Measurements from ENCODE around the gene KSR1.
"Not testable (repeated sequence)": the region's sequence is repeated elsewhere in the genome, so short reads cannot be mapped to it uniquely, and the experiment has no call there.

KSR1 gene

DNA sequence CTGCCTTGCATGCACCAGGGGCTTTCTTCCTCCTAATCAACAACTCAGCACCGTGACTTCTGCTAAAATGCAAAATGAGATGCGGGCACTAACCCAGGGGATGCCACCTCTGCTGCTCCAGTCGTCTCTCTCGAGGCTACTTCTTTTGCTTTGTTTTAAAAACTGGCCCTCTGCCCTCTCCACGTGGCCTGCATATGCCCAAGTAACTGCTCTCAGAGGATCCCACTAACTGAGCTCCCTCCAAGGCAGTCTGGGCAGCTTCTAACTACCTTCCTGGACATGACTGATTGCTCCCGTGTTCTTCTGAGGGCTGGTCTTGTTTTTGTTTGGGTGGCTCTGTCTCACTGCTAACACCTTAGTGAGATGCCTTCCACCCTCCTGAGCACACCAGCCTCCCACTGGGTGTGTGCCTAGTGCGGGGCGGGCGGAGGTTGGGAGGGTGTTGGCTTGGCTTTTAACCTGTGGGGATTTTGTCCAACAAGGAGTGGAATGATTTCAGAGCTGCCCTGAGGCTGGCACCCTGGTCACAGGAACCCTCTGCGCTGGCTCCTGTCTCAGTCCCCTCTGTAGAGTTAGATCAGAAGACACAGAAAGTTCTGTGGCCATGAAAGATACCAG, 165.8 kb downstream of the KSR1 start:
- DNase-seq, result no peak

DNA sequence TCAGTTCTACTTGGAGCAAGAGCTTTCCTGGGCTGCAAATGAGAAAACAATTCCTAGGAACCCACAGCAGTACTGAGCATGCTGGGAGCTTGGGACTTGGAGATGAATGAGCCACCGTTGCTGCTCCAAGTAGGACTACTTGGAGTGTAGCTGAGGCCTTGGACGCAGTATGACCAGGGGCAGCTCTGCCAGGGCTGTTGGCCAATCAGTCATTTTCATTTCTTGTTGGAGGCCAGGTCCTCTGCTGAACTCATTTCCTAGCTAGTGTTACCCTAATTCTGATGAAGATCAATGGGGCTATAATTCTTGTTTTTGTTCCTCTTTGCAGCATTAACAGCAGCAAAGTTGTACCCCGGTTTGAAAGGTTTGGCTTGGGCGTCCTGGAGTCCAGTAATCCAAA, 166.7 kb downstream of the KSR1 start:
- no peak for DNase-seq

DNA sequence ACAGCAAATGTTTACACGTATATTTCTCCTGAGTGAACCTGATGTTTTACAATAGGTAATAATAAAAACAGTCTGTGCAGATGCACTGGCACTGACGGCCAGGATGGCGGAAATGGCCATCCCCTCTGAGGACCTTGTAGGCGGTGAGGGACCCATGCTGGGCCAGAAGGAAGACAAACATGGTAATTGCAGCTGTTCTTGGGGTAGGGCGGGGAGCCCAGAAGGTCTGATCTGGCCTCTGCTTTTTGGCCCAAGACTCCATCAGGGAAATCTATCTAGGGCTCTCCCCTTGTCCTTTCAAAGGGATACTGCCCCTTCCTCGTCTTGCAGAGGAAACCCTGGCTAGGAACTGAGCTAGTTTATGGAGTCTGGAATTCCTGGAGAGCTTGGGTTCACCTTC, 167.4 kb downstream of the KSR1 start:
- no peak for DNase-seq

DNA sequence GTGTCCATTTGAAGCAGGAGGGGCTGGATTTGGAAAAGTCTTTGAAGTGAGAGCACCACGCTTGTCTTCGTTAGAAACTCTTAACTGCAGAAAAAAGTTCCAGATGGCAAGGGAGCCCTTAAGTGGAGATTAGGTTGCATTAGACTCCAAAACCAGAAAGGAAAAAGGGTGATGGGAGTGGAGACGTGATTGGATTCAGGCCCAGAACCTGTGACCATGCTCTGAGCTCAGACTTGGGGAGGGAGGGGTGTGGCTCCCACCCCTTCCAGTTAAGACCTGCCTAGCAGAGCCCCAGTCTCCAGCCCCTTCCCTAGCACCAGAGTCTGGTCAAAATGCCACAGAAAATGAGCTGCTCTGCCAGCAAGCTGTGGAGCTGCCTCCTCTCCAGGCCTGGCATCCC, 168.3 kb downstream of the KSR1 start:
- DNase-seq, result no peak

DNA sequence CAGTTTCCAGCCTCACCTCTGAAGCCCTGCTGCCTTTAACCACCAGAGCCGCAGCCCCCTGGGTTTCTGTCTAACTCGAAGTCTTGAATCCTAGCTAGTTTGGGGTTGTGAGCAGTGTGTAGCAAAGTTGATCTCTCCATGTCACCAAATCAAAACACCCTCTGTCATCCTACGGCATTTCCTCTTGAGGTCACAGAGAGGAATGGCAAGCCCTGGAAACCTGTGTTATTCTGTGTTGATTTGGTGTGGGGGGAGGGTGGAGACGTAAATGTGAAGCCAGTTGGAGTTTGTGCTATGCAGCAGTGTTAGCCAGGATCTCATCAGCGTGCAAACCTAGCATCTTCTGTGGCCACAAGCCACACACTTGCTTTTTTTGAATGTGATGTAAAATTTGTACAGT, 169.6 kb downstream of the KSR1 start:
- DNase-seq, result no peak

DNA sequence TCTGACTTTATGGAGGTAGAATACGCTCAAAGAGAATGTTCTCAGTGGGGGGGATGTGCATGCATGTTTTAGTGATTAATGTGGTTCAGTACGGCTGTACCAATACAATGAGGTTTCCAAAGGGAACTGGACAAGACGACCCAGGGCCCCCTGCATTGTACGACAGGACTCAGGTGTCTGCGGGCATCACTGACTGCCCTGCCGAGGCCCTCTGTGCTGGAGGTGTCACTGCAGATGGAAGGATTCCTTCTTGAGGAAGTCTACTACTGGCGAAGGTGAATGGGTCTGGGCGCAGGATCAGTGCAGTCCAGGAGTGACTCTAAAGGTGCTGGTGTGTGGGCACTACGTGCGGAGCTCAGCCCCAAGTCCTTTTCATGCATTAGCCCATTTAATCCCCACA, 171.3 kb downstream of the KSR1 start:
- DNase-seq, result no peak

DNA sequence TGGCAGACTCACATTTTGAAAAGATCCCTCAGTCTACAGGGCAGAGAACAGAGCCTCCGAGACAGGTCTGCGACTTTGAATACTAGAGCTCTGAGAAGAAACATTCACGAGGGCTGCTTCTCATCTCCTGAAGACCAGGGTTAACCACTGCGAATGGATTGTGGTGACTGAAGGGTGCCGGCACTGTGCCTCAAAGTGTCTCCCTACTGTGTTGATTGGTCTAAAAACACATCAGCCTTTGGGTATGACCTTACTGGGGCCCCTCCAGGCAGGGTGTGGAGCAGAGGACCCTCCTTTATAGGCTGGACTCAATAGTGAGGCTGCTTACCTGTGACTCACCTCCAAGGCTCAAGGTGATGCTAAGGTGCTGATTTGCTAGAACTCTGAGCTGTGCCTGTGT, 172.1 kb downstream of the KSR1 start:
- no peak for DNase-seq

DNA sequence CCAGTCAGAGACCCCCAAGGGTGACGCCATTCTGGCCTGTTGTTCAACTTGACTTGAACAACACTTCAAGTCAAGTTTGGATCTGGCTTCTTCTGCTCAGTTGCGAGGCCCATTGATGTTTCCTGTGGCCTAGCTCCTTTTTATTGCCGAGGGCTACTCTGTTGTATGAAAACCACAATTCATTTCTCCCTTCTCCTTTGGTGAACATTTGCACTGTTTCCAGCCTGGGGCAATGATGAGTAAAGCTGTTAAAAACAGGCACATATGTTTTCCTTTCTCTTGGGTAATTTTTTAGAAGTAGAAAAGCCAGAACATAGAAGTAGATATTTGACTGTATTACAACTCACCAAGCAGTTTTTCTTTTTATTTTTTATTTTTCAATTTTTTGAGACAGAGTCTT, 173.0 kb downstream of the KSR1 start:
- not testable (repeated sequence) for DNase-seq

DNA sequence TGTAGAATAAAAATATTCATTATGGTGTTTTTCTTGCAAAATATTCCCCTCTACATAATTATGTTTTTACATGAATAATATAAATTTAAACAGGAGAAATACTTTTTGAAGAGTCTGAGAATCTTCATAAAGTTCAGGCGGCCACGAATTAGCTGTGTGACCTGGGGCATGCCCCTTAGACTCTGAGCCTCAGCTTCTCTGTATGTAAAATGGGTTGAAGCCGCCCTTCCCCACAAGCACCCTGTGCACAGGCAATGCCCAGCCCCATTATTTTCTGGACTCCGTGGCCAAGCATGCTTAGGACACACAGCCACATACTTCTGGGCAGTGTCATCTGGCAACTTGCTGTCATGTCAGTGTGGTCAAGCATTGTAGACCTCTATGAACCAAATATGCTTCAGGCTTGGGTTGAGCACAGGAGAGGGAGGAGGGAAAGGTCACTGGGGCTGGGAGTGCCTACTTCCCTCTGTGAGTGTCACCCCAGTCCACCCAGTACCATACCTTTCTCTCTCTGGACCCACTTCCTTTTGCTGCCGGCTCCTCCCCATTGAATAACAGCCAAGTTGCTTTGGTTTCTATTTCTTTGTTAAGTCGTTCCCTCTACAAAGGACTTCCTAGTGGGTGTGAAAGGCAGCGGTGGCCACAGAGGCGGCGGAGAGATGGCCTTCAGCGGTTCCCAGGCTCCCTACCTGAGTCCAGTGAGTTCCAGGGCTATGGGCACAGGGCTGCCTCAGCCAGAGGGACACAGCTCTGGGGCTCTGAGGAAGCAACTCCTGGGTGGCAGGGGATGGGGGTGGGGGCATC, 174.6 kb downstream of the KSR1 start, which contains the start of gene LGALS9:
LGALS9 (plus strand) TSS at position 582 of the 804 bp plus-strand sequence; CDS start at position 660, 78 bp downstream.
- no peak for DNase-seq

DNA sequence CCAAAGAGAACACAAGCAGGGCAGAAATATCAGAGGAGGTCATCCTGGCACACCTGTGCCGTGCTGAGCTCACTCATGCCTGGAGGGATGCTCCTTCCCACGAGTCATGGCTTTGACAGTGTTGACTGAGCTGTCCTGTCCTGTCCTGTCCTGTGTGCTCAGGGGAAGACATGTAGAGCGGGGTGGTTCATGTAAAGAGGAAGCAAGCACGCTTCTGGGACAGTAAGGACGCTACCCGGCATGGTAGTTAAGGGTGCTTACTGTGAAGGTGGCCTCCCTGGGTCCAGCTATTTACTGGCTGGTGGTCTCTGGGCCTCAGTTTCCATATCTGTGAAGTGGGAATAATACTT, 175.1 kb downstream of the KSR1 start:
- no peak for DNase-seq

DNA sequence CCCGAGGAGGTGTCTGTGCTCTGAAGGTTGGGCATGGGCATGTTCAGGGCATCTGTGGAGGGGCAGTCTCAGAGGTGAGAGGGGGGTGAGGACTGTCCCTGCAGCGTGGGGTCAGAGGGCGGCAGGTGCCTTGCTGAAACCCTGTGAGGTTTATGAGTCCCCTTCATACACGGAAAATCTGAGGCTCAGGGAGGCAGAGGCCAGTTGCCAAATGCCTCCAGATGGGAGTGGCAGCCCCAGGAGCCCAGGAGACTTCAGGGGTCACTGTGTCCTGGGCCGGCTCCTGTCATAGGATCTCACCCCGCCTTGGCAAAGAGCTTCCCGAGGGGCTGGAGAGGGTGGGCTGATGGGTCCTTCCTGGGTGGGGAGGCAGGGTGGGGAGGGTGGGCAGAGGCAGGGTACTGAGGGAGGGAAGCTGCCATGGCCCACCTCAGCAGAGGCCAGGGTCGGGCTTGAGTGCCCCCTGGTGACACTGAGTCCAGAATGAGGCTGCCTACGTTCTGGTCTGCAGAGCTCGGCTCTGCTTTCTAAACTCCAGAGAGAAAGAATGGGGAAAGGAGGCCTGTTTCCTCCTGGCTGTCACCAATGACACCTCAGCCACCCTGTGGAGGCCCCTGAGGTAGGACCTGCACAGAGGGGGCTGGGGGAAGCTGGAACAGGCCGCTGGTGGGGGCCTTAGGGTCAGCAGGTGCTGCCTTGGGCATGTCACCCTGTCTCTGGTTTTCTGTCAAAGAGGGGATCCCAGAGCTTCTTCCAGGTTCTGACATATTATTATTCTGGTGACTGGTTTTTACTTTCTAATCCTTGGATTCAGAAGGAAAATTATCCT, 175.9 kb downstream of the KSR1 start:
- DNase-seq, result no peak

DNA sequence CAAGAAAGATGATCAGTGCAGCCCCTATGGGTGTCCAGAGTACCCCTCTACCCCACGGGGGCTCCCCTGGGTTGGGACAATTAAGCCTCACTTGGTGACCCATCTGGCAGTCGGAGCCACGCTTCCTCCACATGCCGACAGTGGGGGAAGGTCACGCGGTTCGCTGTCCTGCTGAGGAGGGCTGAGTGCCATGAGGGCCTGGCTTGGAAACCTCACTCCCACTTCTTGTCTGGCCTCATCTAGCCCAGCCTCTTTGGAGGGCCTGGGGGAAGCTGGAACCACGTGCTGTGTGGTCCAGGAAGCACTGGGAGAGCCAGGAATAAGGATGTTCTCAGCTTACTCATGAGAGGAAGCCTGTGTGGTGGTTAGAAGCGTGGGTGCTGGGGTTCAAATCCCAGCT, 176.5 kb downstream of the KSR1 start:
- not testable (repeated sequence) for DNase-seq

DNA sequence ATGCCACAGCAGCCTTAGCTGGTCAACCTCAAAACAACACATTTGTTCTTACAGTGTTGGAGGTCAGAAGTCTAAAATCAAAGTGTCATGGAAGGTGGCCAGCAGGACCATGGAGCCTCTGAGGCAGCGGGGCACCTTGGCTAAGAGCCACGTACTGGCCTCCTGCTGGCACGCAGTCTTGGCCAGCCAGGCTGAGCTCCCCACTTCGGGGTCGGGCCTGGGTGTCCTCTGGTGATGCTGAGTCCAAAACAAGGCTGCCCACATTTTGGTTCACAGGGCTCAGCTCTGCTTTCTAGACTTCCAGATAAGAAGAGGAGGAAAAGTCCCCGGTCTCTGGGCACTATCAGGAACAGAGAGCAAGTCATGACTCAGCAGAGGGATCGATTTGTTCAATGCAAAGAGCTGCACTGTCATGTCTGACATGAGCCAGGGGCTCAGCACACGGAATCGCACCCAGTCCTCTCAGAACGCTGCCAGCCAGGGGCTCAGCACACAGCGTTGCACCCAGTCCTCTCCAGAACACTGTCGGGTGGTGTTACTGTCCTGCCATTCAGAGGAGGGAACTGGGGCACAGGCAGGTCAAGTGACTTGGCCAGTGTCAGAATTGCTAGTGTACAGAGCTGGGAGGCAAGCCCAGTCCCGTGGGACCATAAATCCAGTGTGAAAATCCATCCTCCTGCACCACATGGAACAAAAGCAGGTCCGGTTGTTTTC, 177.2 kb downstream of the KSR1 start:
- no peak for DNase-seq

DNA sequence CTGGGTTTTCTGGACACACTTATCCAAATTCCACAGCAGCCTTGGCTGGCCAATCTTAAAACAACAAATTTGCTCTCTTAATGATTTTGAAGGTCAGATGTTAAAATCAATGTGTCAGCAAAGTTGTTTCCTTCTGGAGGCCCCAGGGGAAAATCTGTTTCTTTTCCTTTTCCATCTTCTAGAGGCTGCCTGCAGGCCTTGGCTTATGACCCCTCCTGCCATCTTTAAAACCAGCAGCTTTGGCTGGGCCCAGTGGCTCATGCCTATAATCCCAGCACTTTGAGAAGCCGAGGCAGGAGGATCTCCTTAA, 177.7 kb downstream of the KSR1 start:
- DNase-seq, result no peak

DNA sequence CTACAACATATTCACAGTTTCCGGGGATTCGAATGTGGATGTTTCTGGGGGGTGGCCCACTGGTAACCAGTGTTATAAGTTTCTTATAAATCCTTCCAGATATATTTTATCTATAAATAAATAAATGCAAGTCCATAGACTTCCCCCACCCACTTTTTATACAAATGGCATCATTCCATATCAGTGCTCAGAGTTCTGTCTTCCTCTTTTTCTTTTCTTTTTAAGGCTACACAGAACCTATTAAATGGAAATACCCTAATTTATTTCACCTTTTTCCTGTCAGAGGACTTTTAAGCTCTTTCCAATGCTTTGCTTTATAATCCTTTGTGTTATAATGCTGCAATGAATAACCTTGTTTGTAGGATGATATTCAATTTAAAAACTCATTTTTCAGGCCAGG, 178.5 kb downstream of the KSR1 start:
- DNase-seq, result no peak

DNA sequence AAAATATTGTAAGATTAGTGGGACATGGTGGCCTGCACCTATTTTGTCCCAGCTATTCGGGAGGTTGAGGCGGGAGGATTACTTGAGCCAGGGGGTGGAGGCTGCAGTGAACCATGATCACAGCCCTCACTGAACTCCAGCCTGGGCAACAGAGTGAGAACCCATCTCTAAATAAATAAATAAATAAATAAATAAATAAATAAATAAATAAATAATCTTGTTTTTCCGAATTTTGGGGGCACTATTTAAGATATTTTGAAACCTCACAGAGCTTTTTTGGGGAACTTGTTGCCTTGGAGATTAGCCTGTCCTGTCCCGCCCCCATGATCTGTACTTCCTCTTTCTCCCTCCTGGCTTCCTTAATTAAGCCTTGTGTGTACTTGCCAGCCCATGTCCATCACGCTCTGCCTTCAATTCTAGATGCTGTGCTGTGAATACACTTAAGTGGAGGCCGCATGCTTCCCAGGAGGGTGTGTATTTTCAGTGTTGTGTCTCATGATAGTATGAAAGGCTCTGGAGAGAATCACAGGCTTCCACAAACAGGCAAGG, 179.1 kb downstream of the KSR1 start:
- DNase-seq, result no peak

DNA sequence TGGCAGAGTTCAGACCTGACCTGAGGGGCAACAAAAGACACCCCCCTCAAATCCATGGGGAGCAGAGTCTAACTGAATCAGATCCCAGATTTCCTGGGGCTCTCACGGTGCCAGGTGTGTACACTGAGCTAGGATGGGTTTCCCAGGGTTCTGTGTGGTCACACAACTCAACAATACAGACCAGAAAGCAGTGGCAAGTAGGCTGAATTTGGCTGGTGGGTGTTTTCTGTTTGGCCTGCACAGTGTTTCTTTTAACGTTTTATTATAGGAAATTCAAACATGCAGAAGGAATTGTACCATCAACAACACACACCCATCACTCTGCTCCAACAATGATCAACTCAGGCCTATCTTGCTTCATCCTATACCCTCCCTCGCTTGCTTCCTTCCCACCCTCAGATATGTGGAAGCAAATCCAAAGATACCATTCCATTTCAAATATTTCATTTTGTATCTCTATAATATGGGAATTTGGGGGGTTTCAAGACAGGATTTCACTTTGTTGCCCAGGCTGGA, 179.8 kb downstream of the KSR1 start:
- DNase-seq, result not testable (repeated sequence)

DNA sequence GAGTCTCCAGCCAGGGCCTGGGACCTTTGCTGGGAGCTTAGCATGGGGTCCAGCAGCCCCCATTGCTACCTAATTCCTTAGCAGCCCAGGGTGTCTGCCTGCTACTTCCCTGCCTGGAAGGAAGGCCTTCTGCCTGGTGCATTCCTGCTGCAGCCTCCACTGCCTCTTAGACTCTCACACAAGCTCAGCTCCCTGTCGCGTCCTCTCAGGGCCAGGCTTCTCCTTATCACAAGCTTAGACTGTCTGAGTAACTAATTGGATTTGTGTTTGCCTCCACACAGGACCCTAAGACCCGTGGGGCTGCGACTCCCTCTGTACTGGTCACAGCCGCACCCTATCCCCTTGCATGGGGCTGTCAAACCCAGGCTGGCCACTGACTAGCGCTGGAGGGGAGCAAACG, 181.6 kb downstream of the KSR1 start:
- DNase-seq, result not testable (repeated sequence)

DNA sequence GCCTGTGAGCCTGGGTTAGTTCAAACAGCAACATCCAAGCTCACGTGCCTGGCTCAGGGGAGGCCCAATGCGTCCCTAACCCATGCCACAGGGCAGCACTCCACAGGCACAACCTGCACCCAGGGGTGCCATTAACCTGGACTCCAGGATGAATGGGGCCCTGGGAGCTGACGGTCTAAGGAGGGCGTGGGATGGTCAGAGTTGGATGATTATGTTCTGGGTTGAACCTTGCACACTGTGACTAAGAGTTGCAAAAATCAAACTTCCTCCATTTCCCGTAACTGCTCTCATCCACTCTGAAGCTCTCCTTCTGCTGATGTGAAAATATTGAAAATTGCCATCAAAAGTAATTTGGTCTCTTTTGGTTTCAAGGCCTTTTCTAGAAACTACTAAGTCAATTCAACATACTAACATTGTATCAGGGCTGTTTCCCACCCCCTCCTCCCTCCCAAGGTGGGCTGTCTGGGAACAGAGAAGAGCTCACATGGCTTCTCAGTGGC, 182.2 kb downstream of the KSR1 start:
- DNase-seq, result not testable (repeated sequence)

DNA sequence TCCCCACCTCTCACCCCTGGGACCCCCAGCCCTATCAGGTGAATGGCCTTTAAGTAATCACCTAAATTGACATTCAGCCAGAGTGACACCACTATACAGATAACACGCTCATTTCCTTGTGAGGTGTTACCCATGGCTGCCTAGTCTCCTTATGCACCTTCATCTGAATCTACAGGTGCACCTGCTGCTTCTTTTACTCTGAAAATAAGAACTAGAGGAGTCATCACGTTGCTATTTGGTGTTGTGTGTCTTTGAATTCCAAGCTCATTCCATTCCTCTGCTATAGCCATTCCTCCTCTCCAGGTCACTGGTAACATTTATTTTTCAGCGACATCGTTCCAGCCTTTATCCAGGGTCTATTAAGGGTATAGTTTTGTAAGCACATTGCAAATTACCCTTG, 184.5 kb downstream of the KSR1 start:
- no peak for DNase-seq

DNA sequence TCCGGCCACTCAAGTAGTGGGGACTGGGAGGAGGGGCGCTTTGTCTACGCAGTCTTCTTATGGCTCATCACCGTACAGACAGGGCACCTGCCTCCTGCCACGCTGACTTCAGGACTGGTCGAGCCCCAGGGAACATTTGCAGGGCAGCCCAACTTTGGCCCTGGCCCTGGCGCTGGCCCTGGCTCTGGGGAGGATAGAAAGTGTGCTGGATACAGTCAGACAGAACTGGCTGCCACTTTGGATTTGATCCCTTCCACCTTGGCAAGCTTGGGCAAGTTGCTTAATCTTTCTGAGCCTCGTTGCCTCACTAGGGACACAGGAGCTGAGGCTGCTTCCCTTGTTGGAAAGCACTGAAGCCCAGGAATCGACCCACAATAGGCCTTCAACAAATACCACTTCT, 188.3 kb downstream of the KSR1 start:
- DNase-seq, result no peak

DNA sequence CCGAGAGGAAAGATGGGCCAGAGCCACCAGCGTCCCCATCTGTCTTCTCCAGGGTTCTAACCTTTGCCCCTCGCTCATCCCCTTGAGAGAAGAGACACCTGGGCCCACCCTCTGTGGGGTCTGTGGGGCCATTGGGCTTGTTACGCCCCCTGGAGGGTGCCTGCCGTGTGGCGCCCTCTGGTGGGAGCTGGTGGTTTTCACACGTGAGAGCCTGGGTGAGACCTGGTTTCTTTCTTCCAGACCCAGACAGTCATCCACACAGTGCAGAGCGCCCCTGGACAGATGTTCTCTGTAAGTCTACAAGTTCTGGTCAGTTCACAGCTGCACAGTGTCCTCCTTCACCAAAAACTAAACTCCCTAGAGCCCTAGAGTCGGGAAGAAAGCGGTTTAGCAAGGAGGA, 189.4 kb downstream of the KSR1 start:
- DNase-seq, result not testable (repeated sequence)

DNA sequence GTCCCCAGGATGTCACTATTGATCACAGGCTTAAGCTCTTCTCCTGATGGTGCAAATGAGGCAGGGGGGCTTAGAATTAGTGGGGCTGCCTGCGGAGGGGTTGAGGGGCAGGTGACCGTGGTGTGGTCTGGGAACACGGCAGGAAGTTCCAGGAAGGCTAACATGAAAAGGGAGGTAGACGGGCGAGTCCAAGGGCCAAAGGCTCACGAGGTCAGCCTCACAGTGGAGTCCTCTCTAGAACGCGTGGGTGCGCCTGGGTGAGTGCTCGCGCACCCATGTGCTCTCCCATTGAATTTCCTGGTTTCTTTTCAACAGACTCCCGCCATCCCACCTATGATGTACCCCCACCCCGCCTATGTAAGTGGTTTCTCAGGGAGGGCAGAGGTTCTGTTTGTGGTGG, 190.0 kb downstream of the KSR1 start:
- no peak for DNase-seq
